SK-N-MC (cell line): ENCODE data around the gene CPN2.

Experiments used
- EZH2 ChIP-seq: fragments of 200-600 bp; sonication (generic); IDR thresholded peaks from one replicate; pipeline ENCODE4 v1.6.1; 2017; ENCODE audit warnings: antibody characterized with exemption
- POLR2AphosphoS5 ChIP-seq: IDR thresholded peaks from 2 replicates; pipeline ENCODE4 v1.6.1; 2012; ENCODE audit warnings: mild to moderate bottlenecking, low read depth, low read length, borderline replicate concordance

DNA sequence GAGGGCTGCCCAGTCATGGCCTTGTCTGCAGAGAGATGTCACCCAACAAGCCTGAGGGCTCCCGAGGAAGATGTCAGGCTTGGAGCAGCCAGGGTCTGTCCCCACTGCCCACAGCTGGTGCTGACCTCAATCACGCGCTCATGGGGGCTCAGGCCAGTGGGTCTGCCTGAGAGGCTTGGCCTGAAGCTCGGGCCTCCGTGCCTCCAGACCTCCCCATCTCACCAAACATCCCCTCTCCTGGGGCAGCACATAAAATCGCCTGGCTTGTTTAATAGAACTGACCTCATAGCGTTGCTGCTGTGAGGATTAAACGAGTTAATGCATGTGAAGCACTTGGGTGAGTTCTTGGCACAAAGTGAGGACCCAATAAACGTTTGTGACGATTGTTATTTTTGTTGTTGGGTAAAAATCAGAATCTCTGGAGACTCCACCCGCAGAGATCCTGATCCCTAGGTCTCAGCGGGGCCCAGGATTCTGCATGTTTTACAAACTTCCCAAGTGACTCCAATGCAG lies 14.9 kb upstream of the CPN2 start:
- TF ChIP-seq POLR2AphosphoS5 (no peak), EZH2 (no peak)
